ENCODE measurements around the gene AMDHD2. TPM values are rescaled to one million over a fixed set of nuclear protein-coding genes. Genes with fewer than 3 reads are reported as not detected.

The AMDHD2 gene
- total and polyA plus RNA-seq, 4 donors = 7.5 to 25.3 (median 15.7) TPM

DNA sequence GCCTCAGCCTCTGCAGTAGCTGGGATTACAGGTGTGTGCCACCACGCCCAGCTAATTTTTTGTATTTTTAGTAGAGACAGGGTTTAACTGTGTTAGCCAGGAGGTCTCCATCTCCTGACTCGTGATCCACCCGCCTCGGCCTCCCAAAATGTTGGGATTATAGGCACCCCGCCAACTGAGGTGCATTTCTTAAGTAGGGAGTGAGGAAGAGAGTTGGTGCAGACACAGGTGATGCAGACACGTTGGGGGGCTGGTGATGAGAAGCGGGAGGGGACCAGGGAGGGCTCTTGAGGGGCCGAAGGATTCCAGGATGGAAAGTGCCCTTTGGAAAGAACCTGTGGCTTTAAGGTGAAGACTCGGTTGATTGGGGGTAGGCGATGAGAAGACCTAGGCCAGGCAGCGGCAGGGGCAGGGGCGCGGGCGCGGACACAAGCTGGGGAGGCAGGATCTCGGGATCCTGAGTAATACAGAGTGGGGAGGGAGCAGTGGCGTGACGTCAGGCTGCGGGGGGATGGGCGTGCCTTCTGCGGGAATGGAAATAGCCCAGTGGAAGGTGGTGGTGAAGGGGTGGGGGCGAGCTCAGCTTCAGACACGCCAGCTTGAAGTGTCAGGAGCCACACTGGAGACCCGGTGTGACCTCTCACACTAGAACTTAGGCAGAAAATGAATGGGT is 8.9 kb upstream of the AMDHD2 start:
- DNase-seq (ENCODE audit: low spot score) = no peak
- Histone ChIP-seq H3K9ac (ENCODE audit: low read depth in 1 of 2, low read length in 2 of 2) (no peak overlapping the region), H3K4me1 (ENCODE audit: control insufficient read depth in 4 of 4, insufficient read depth in 4 of 4, low read length in 3 of 4) (peaks cover 3 to 26% (median 20%) of the 10 kb centered on the region in 4 donors), H3K27me3 (ENCODE audit: control insufficient read depth in 4 of 4, insufficient read depth in 4 of 4, low read length in 3 of 4) (no peaks in the 10 kb centered on the region), H3K36me3 (ENCODE audit: control insufficient read depth in 4 of 4, insufficient read depth in 3 of 4, low read depth in 1 of 4, low read length in 3 of 4) (no peaks in the 10 kb centered on the region), H3K9me3 (ENCODE audit: control insufficient read depth in 4 of 4, low read length in 3 of 4) (no peaks in the 10 kb centered on the region), H3K27ac (ENCODE audit: low read depth in 1 of 2, low read length in 2 of 2) (no peak overlapping the region), H3K4me3 (ENCODE audit: low read depth in 1 of 3, low read length in 3 of 3) (no peak overlapping the region)
- TF ChIP-seq REST (IDR thresholded peaks at IDR 0.05) (no peak), ATF3 (IDR thresholded peaks at IDR 0.05) (no peak), EGR1 (IDR thresholded peaks at IDR 0.05; ENCODE audit: low read depth in 2 of 2) (no peak), YY1 (IDR thresholded peaks at IDR 0.05) (no peak), HNF4G (IDR thresholded peaks at IDR 0.05) (no peak), RXRA (IDR thresholded peaks at IDR 0.05) (no peak), FOXA2 (IDR thresholded peaks at IDR 0.05) (no peak), SP1 (IDR thresholded peaks at IDR 0.05) (no peak), HNF4A (conservative IDR thresholded peaks at IDR 0.05) (no peak), FOXA1 (IDR thresholded peaks at IDR 0.05) (no peak), NR2F2 (IDR thresholded peaks at IDR 0.05) (no peak), TAF1 (conservative IDR thresholded peaks at IDR 0.05) (no peak), GABPA (IDR thresholded peaks at IDR 0.05 in 1 of 2, conservative IDR thresholded peaks at IDR 0.05 in 1 of 2) (no peak), JUND (IDR thresholded peaks at IDR 0.05) (no peak), RAD21 (IDR thresholded peaks at IDR 0.05) (no peak), MAX (IDR thresholded peaks at IDR 0.05) (no peak)
- TF ChIP-seq, protein P1, sequence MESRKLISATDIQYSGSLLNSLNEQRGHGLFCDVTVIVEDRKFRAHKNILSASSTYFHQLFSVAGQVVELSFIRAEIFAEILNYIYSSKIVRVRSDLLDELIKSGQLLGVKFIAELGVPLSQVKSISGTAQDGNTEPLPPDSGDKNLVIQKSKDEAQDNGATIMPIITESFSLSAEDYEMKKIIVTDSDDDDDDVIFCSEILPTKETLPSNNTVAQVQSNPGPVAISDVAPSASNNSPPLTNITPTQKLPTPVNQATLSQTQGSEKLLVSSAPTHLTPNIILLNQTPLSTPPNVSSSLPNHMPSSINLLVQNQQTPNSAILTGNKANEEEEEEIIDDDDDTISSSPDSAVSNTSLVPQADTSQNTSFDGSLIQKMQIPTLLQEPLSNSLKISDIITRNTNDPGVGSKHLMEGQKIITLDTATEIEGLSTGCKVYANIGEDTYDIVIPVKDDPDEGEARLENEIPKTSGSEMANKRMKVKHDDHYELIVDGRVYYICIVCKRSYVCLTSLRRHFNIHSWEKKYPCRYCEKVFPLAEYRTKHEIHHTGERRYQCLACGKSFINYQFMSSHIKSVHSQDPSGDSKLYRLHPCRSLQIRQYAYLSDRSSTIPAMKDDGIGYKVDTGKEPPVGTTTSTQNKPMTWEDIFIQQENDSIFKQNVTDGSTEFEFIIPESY (IDR thresholded peaks at IDR 0.05) = no peak
- TF ChIP-seq, protein P2, sequence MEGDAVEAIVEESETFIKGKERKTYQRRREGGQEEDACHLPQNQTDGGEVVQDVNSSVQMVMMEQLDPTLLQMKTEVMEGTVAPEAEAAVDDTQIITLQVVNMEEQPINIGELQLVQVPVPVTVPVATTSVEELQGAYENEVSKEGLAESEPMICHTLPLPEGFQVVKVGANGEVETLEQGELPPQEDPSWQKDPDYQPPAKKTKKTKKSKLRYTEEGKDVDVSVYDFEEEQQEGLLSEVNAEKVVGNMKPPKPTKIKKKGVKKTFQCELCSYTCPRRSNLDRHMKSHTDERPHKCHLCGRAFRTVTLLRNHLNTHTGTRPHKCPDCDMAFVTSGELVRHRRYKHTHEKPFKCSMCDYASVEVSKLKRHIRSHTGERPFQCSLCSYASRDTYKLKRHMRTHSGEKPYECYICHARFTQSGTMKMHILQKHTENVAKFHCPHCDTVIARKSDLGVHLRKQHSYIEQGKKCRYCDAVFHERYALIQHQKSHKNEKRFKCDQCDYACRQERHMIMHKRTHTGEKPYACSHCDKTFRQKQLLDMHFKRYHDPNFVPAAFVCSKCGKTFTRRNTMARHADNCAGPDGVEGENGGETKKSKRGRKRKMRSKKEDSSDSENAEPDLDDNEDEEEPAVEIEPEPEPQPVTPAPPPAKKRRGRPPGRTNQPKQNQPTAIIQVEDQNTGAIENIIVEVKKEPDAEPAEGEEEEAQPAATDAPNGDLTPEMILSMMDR (IDR thresholded peaks at IDR 0.05; ENCODE audit: low read depth, low read length, missing input control) = no peak
- WGBS = 65% methylated on average over 24 of the region's 24 CpGs

All from liver (tissue), 9 donors.